GM12878 (cell line): ENCODE results near the gene TUBB4B. TPM values are rescaled to one million over a fixed set of nuclear protein-coding genes. Genes with fewer than 3 reads are reported as not detected.

Experiments used
- ATF7 ChIP-seq: fragments of 450-650 bp; IDR thresholded peaks from 2 replicates; pipeline ENCODE4 v1.6.1; 2016; ENCODE audit warnings: low read depth, mild to moderate bottlenecking
- CBX3 ChIP-seq: fragments of 200-600 bp; sonication (generic); IDR thresholded peaks from 2 replicates; pipeline ENCODE4 v1.6.1; 2016; ENCODE audit warnings: low read depth, borderline replicate concordance
- LARP7 ChIP-seq: fragments of 450-650 bp; IDR thresholded peaks from 2 replicates; pipeline ENCODE4 v1.6.1; 2017; ENCODE audit warnings: mild to moderate bottlenecking
- MXI1 ChIP-seq: fragments of 150-350 bp; IDR thresholded peaks from 2 replicates; pipeline ENCODE4 v1.6.1; 2011; ENCODE audit warnings: low read depth, mild to moderate bottlenecking, inconsistent platforms, low read length, improper control_type of control experiment
- PAX8 ChIP-seq: fragments of 450-650 bp; IDR thresholded peaks from 2 replicates; pipeline ENCODE4 v1.6.1; 2017; ENCODE audit warnings: mild to moderate bottlenecking, moderate library complexity
- RUNX3 ChIP-seq: IDR thresholded peaks from 2 replicates; pipeline ENCODE4 v1.6.1; 2012; ENCODE audit warnings: low read length, inconsistent platforms
- SMARCA5 ChIP-seq: fragments of 450-650 bp; IDR thresholded peaks from 2 replicates; pipeline ENCODE4 v1.6.1; 2017; ENCODE audit warnings: mild to moderate bottlenecking
- YY1 ChIP-seq: IDR thresholded peaks from 2 replicates; pipeline ENCODE4 v1.6.1; 2011; ENCODE audit warnings: low read depth, mild to moderate bottlenecking, low read length
- polyA plus RNA-seq, 11 experiments: library from polyadenylated mRNA; depleted of rRNA in 4 of 11; unstranded in 6 of 11; stranded (reverse) in 5 of 11; fragments of >200 nt; fragmentation: Nextera tagmentation in 4 of 11; fragmentation: Illumina TruSeq in 1 of 11; extraction: Ambion mirVana in 4 of 11; extraction: Trizol in 1 of 11; gene quantifications; 1 replicate in 1 of 11; 2 replicates in 10 of 11; pipeline versions ENCODE4 v1.2.1 to v1.2.3, GENCODE V29; 2011 to 2016; ENCODE audit warnings: inconsistent platforms in 2 of 11, missing spikeins in 2 of 11, low read depth in 1 of 11
- total RNA-seq, 4 experiments: library from RNA; depleted of rRNA in 3 of 4; stranded (reverse); fragments of >200 nt in 3 of 4; fragmentation: Illumina TruSeq in 1 of 4; extraction: Trizol in 1 of 4; gene quantifications; 2 replicates each; pipeline versions ENCODE4 v1.2.1 to v1.2.3, GENCODE V29; 2013 to 2021
- TF ChIP-seq, protein P1 (sequence below): fragments of 450-650 bp; formaldehyde crosslinking; IDR thresholded peaks from 2 replicates; pipeline ENCODE4 v1.5.0; 2022; ENCODE audit warnings: mild to moderate bottlenecking, missing genetic modification characterization
- TF ChIP-seq, protein P2 (sequence below): fragments of 450-650 bp; IDR thresholded peaks from 2 replicates; pipeline ENCODE4 v1.6.1; 2018; ENCODE audit warnings: borderline replicate concordance, mild to moderate bottlenecking; ENCODE audit not compliant: partially characterized antibody
- TF ChIP-seq, protein P3 (sequence below): fragments of 450-650 bp; IDR thresholded peaks from 2 replicates; pipeline ENCODE4 v1.6.1; 2016; ENCODE audit warnings: mild to moderate bottlenecking, moderate library complexity, borderline replicate concordance
- TF ChIP-seq, protein P4 (sequence below): IDR thresholded peaks from 2 replicates; pipeline ENCODE4 v1.6.1; 2011; ENCODE audit warnings: low read depth, mild to moderate bottlenecking, low read length, moderate library complexity, borderline replicate concordance; ENCODE audit errors: extremely low read depth
- TF ChIP-seq, protein P5 (sequence below): IDR thresholded peaks from 2 replicates; pipeline ENCODE4 v1.6.1; 2012; ENCODE audit warnings: low read depth, low read length, improper control_type of control experiment

TUBB4B gene
- total and polyA plus RNA-seq, 10 of the 15 experiments (the other 5 are each of a cell fraction or from before 2014, with no cell fraction given) = 23.0 to 532 (median 254) TPM

DNA sequence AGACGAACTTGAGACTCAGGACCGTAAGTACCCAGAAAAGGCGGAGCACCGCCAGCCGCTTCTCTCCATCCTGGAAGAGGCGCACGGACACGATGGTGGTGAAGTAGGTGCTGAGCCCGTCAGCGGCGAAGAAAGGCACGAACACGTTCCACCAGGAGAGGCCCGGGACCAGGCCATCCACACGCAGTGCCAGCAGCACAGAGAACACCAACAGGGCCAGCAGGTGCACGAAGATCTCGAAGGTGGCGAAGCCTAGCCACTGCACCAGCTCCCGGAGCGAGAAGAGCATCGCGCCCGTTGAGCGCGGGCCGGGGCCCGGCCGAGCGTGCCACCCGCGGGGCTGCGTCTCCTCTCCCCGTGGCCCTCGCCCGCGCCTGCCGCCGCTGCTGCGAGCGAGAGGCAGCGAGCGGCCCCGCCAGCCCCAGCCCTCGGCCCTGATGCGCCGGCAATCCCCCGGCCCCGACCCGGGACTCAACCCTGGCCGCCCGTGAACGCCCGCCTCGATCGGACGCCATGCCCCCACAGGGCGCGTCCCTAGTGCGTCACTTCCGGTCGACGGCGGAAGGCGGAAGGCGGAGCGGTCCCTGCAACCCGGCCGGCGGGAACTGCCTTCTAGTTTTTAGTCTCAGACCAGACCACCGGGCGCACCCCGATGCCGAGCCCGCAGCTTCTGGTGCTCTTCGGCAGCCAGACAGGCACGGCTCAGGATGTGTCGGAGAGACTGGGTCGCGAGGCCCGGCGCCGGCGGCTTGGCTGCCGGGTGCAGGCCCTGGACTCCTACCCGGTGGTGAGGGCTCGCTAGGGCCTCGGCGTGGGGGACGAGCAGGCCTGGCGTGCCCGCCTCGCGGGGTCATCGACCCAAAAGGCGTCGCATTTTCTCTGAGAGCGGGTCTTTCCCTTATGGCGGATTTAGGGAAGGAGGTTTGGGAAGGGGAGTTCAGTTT lies 35.7 kb upstream of the TUBB4B start, which contains the start of the genes NDOR1 and TMEM203 (continued):
- TF ChIP-seq, protein P1, sequence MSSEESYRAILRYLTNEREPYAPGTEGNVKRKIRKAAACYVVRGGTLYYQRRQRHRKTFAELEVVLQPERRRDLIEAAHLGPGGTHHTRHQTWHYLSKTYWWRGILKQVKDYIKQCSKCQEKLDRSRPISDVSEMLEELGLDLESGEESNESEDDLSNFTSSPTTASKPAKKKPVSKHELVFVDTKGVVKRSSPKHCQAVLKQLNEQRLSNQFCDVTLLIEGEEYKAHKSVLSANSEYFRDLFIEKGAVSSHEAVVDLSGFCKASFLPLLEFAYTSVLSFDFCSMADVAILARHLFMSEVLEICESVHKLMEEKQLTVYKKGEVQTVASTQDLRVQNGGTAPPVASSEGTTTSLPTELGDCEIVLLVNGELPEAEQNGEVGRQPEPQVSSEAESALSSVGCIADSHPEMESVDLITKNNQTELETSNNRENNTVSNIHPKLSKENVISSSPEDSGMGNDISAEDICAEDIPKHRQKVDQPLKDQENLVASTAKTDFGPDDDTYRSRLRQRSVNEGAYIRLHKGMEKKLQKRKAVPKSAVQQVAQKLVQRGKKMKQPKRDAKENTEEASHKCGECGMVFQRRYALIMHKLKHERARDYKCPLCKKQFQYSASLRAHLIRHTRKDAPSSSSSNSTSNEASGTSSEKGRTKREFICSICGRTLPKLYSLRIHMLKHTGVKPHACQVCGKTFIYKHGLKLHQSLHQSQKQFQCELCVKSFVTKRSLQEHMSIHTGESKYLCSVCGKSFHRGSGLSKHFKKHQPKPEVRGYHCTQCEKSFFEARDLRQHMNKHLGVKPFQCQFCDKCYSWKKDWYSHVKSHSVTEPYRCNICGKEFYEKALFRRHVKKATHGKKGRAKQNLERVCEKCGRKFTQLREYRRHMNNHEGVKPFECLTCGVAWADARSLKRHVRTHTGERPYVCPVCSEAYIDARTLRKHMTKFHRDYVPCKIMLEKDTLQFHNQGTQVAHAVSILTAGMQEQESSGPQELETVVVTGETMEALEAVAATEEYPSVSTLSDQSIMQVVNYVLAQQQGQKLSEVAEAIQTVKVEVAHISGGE (CRISPR knock-in tag) = peak; percentile 57; the same call in 1 of the 2 replicates
- peak; percentile 97 for TF ChIP-seq YY1
- TF ChIP-seq, protein P2, sequence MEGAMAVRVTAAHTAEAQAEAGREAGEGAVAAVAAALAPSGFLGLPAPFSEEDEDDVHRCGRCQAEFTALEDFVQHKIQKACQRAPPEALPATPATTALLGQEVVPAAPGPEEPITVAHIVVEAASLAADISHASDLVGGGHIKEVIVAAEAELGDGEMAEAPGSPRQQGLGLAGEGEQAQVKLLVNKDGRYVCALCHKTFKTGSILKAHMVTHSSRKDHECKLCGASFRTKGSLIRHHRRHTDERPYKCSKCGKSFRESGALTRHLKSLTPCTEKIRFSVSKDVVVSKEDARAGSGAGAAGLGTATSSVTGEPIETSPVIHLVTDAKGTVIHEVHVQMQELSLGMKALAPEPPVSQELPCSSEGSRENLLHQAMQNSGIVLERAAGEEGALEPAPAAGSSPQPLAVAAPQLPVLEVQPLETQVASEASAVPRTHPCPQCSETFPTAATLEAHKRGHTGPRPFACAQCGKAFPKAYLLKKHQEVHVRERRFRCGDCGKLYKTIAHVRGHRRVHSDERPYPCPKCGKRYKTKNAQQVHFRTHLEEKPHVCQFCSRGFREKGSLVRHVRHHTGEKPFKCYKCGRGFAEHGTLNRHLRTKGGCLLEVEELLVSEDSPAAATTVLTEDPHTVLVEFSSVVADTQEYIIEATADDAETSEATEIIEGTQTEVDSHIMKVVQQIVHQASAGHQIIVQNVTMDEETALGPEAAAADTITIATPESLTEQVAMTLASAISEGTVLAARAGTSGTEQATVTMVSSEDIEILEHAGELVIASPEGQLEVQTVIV = peak; percentile 51
- TF ChIP-seq, protein P3, sequence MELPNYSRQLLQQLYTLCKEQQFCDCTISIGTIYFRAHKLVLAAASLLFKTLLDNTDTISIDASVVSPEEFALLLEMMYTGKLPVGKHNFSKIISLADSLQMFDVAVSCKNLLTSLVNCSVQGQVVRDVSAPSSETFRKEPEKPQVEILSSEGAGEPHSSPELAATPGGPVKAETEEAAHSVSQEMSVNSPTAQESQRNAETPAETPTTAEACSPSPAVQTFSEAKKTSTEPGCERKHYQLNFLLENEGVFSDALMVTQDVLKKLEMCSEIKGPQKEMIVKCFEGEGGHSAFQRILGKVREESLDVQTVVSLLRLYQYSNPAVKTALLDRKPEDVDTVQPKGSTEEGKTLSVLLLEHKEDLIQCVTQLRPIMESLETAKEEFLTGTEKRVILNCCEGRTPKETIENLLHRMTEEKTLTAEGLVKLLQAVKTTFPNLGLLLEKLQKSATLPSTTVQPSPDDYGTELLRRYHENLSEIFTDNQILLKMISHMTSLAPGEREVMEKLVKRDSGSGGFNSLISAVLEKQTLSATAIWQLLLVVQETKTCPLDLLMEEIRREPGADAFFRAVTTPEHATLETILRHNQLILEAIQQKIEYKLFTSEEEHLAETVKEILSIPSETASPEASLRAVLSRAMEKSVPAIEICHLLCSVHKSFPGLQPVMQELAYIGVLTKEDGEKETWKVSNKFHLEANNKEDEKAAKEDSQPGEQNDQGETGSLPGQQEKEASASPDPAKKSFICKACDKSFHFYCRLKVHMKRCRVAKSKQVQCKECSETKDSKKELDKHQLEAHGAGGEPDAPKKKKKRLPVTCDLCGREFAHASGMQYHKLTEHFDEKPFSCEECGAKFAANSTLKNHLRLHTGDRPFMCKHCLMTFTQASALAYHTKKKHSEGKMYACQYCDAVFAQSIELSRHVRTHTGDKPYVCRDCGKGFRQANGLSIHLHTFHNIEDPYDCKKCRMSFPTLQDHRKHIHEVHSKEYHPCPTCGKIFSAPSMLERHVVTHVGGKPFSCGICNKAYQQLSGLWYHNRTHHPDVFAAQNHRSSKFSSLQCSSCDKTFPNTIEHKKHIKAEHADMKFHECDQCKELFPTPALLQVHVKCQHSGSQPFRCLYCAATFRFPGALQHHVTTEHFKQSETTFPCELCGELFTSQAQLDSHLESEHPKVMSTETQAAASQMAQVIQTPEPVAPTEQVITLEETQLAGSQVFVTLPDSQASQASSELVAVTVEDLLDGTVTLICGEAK = peak; percentile 94
- peak; percentile 96 for TF ChIP-seq LARP7
- TF ChIP-seq PAX8 = no peak
- TF ChIP-seq RUNX3 = peak; percentile 44
- TF ChIP-seq, protein P4, sequence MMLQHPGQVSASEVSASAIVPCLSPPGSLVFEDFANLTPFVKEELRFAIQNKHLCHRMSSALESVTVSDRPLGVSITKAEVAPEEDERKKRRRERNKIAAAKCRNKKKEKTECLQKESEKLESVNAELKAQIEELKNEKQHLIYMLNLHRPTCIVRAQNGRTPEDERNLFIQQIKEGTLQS = peak; percentile 79; the same call in 1 of the 2 replicates
- no peak for TF ChIP-seq ATF7
- peak; percentile 69; the same call in 1 of the 2 replicates for TF ChIP-seq SMARCA5
- peak; percentile 89 for TF ChIP-seq MXI1
- TF ChIP-seq, protein P5, sequence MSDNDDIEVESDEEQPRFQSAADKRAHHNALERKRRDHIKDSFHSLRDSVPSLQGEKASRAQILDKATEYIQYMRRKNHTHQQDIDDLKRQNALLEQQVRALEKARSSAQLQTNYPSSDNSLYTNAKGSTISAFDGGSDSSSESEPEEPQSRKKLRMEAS = peak; percentile 69; the same call in 1 of the 2 replicates
- no peak for TF ChIP-seq CBX3
